ENCODE measurements around the gene NRN1. TPM values are rescaled to one million over a fixed set of nuclear protein-coding genes. Genes with fewer than 3 reads are reported as not detected.
"Not testable (repeated sequence)": the region's sequence is repeated elsewhere in the genome, so short reads cannot be mapped to it uniquely, and the experiment has no call there.

Gene NRN1
- polyA plus RNA-seq, 2 donors: 2.5 to 3.3 TPM

DNA sequence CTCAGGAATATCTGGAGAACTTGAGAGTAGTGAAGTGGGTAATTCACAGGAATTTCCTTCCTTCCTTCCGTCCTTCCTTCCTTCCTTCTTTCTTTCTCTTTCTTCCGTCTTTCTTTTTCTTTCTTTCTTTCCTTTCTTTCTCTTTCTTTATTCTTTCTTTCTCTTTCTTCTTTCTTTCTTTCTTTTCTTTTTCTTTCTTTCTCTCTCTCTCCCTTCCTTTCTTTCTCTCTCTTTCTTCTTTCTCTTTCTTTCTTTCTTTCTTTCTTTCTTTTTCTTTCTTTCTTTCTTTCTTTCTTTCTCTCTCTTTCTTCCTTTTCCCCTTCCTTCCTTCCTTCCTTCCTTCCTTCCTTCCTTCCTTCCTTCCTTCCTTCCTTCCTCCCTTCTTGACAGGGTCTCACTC lies 16.1 kb upstream of the NRN1 start:
- H3K4me3 ChIP-seq (ENCODE audit: low read depth in 1 of 2, low read length in 2 of 2); H3K9me3 ChIP-seq (ENCODE audit: control insufficient read depth in 2 of 2, insufficient read depth in 1 of 2, low read depth in 1 of 2, low read length in 1 of 2); H3K36me3 ChIP-seq (ENCODE audit: control insufficient read depth in 2 of 2, insufficient read depth in 2 of 2, low read length in 1 of 2); H3K4me1 ChIP-seq (ENCODE audit: control insufficient read depth in 2 of 2, insufficient read depth in 2 of 2, low read length in 1 of 2); H3K27ac ChIP-seq (ENCODE audit: low read depth in 2 of 2, low read length in 1 of 2); H3K27me3 ChIP-seq (ENCODE audit: control insufficient read depth in 1 of 2, insufficient read depth in 2 of 2, low read length in 2 of 2): not testable (repeated sequence)
- WGBS, 2 donors: 71 to 86% methylated on average over 2 of the region's 2 CpGs

DNA sequence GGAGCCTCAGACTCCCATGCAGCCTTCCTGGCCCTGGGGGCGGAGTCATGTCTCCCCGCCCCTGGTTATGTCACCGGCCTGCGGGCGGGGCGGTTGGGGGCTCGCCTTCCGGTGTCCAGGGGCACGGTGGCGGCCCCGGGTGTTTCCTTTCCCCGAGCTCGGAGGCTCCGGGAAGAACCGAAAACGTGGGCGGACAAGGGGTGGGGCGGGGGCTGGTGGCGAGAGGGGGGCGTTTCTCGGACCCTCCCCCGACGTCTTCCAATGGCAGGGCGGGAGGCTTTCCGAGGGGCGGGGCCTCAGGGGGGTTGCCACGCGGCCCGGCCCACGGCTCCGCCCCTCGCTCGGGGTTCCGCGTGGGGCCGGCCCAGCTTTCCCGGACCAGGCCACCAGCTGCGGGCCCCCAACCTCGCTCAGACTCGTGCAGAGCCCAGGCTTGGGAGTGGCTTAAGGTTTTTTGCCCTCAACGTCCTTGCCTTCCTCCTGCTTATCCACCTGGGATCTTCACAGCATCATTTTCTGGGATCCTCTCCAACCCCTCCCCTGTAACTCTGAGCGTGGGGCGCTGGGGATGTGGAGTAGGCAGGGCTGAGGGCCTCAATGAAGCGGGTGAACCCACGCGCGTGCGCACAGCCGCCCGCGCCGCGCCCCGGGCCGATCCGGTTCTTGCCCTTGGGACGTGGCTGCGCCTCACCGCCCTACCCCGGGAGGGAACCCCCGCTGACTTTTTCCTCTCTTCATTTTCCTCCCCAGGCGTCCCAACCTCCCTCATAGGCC lies 2.1 kb upstream of the NRN1 start:
- H3K27ac ChIP-seq (ENCODE audit: low read depth in 2 of 2, low read length in 1 of 2): no peak overlapping the region
- H3K4me3 ChIP-seq (ENCODE audit: low read depth in 1 of 2, low read length in 2 of 2): peak overlapping the region; percentile 30 to 35
- H3K4me1 ChIP-seq (ENCODE audit: control insufficient read depth in 2 of 2, insufficient read depth in 2 of 2, low read length in 1 of 2): peaks cover 11 to 12% of the 10 kb centered on the region in 2 donors
- H3K27me3 ChIP-seq (ENCODE audit: control insufficient read depth in 1 of 2, insufficient read depth in 2 of 2, low read length in 2 of 2): peaks cover 5 to 34% of the 10 kb centered on the region in 2 donors
- peaks cover 0 to 6% of the 10 kb centered on the region in 2 donors for H3K9me3 ChIP-seq (ENCODE audit: control insufficient read depth in 2 of 2, insufficient read depth in 1 of 2, low read depth in 1 of 2, low read length in 1 of 2)
- 2 to 3% methylated on average over 48 to 62 of the region's 62 CpGs for WGBS, 2 donors
- no peaks in the 10 kb centered on the region for H3K36me3 ChIP-seq (ENCODE audit: control insufficient read depth in 2 of 2, insufficient read depth in 2 of 2, low read length in 1 of 2)

DNA sequence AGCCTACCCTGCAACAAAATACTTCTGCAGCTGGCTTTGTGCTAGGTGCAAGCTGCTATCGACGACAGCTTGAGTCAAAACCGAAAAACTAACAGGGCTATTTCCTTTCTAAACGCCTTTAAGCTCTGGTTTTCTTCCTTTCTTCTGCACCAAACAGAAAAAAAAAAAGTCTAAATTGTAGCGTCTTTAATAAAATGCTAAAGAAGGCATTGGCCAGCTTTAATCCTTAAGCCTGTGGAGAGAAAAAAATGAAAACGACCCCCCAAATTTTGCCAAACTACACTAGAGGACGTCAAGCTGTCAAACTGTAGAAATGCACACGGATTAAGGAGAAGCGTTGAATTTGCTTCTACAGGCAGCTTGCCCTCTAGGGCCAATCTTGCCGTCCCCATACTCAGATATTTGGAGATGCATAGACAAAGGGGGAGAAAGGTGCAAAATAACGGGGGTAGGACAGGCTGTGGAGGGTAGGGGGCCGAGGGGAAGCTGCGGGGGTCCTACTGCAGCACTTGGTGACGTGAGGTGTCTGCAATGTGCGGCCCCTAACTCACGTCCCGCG lies 1.4 kb upstream of the NRN1 start:
- H3K9me3 ChIP-seq (ENCODE audit: control insufficient read depth in 2 of 2, insufficient read depth in 1 of 2, low read depth in 1 of 2, low read length in 1 of 2): peaks cover 0 to 6% of the 10 kb centered on the region in 2 donors
- H3K27me3 ChIP-seq (ENCODE audit: control insufficient read depth in 1 of 2, insufficient read depth in 2 of 2, low read length in 2 of 2): peaks cover 5 to 41% of the 10 kb centered on the region in 2 donors
- no peak overlapping the region for H3K27ac ChIP-seq (ENCODE audit: low read depth in 2 of 2, low read length in 1 of 2)
- H3K36me3 ChIP-seq (ENCODE audit: control insufficient read depth in 2 of 2, insufficient read depth in 2 of 2, low read length in 1 of 2): no peaks in the 10 kb centered on the region
- peak overlapping the region; percentile 30 to 35 for H3K4me3 ChIP-seq (ENCODE audit: low read depth in 1 of 2, low read length in 2 of 2)
- 4 to 5% methylated on average over 18 of the region's 18 CpGs for WGBS, 2 donors
- H3K4me1 ChIP-seq (ENCODE audit: control insufficient read depth in 2 of 2, insufficient read depth in 2 of 2, low read length in 1 of 2): peaks cover 11 to 15% of the 10 kb centered on the region in 2 donors

DNA sequence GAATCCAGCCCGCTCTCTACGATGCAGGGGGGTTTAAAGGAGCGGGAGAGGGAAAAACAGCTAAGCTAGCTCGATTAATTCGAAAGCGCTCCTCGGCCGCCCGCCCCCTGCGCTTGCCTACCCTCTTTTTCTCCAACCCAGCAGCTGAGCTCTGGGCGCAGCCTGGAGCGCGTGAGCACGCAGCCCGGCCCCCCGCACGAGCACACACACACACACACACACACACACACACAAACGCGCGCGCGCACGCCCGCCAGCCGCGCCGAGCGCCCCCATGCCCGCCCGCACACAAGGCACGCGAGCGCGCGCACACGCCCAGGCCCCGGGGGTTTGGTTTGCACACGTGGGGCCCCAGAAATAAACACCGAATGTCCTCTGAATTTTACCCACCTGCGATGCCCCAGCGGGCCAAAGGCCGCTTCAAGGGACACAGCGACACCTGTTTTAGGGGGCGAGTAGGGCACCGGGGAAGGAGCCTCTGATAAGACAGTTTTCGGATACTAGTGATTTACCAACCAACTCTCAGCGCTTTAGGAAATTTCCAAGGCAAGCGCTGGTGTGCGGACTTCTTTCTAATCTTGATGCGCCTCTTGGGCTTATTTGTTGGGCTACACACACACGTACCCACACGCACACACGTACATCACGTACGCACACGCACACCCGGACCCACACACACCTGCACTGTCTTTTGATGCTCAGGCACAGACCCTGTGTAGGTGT lies 802 bp upstream of the NRN1 start:
- Histone ChIP-seq H3K4me1 (ENCODE audit: control insufficient read depth in 2 of 2, insufficient read depth in 2 of 2, low read length in 1 of 2) (peaks cover 11 to 21% of the 10 kb centered on the region in 2 donors), H3K9me3 (ENCODE audit: control insufficient read depth in 2 of 2, insufficient read depth in 1 of 2, low read depth in 1 of 2, low read length in 1 of 2) (peaks cover 0 to 11% of the 10 kb centered on the region in 2 donors), H3K36me3 (ENCODE audit: control insufficient read depth in 2 of 2, insufficient read depth in 2 of 2, low read length in 1 of 2) (no peaks in the 10 kb centered on the region), H3K4me3 (ENCODE audit: low read depth in 1 of 2, low read length in 2 of 2) (peak overlapping the region; percentile 27 to 30), H3K27ac (ENCODE audit: low read depth in 2 of 2, low read length in 1 of 2) (no peak overlapping the region), H3K27me3 (ENCODE audit: control insufficient read depth in 1 of 2, insufficient read depth in 2 of 2, low read length in 2 of 2) (peaks cover 5 to 45% of the 10 kb centered on the region in 2 donors)
- 4 to 5% methylated on average over 54 to 57 of the region's 57 CpGs for WGBS, 2 donors

DNA sequence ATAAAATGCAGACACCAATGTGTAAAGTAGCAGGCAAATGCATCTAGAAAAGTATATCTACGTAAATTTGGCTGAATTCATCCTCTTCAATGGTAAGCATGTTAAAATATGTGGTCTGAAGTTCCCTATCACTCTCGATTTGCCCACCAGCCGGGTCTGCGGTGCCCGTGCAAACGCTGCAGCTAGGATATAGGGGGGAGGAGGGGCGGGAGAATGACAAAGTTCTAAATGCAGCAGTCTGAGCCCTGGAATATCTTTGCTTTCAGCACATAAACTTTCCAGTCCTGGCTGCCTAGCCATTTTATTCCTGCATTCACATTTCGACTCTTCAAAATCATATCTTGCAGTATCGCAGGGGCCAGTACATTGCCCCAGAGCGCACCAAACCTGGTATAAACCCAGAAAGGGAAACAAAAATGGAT lies 708 bp downstream of the NRN1 start:
- Histone ChIP-seq H3K4me3 (ENCODE audit: low read depth in 1 of 2, low read length in 2 of 2) (peak overlapping the region in 1 of 2 donors; percentile 27), H3K9me3 (ENCODE audit: control insufficient read depth in 2 of 2, insufficient read depth in 1 of 2, low read depth in 1 of 2, low read length in 1 of 2) (peaks cover 0 to 17% of the 10 kb centered on the region in 2 donors), H3K27me3 (ENCODE audit: control insufficient read depth in 1 of 2, insufficient read depth in 2 of 2, low read length in 2 of 2) (peaks cover 5 to 48% of the 10 kb centered on the region in 2 donors), H3K27ac (ENCODE audit: low read depth in 2 of 2, low read length in 1 of 2) (no peak overlapping the region), H3K36me3 (ENCODE audit: control insufficient read depth in 2 of 2, insufficient read depth in 2 of 2, low read length in 1 of 2) (no peaks in the 10 kb centered on the region), H3K4me1 (ENCODE audit: control insufficient read depth in 2 of 2, insufficient read depth in 2 of 2, low read length in 1 of 2) (peaks cover 11 to 26% of the 10 kb centered on the region in 2 donors)
- 8 to 10% methylated on average over 10 of the region's 10 CpGs for WGBS, 2 donors

DNA sequence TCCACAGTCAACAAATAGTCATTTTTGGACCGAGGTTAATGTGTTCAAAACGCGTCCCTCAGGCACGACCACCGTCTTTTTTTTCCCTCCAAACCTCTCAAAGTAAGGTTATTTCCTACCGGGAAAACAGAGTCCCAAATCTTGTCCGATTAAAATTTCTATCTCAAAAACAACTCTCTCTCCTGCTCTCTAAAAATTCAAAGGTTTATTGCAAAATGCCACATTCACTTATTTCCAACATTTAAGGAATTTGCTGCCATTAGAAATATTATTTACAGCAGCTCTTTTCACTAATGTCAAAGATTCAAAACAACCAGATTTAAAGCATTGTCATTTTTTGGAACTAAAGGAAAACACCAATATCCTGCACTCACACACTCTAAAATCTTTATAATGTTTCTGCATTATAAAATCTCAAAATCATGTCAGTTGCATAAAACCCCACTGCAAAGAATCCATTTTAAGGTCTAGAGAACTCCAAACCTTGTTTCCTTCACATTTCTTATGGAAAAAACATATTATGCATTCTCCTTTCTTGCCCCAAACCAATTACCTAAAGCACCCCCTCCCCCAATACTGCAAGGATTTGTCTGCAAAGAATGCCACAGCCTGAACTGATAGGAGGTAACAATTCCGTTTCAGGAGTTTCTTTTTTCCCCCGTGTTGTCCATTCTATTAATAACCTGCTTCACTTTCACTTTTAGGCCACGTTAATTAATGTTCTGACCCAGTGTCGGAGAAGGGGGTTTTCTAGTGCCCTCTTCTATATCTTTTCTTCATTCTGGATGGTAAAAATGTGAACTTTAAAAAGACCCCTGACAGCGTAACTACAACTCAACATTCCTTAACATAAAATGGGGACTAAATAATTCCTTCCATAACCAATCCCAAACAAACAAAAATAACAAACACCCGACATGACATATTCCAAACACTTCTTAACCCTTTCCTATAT lies 1.4 kb downstream of the NRN1 start:
- Histone ChIP-seq H3K4me3 (ENCODE audit: low read depth in 1 of 2, low read length in 2 of 2) (no peak overlapping the region), H3K27me3 (ENCODE audit: control insufficient read depth in 1 of 2, insufficient read depth in 2 of 2, low read length in 2 of 2) (peaks cover 6 to 52% of the 10 kb centered on the region in 2 donors)
- 7 to 10% methylated on average over 13 of the region's 13 CpGs for WGBS, 2 donors

DNA sequence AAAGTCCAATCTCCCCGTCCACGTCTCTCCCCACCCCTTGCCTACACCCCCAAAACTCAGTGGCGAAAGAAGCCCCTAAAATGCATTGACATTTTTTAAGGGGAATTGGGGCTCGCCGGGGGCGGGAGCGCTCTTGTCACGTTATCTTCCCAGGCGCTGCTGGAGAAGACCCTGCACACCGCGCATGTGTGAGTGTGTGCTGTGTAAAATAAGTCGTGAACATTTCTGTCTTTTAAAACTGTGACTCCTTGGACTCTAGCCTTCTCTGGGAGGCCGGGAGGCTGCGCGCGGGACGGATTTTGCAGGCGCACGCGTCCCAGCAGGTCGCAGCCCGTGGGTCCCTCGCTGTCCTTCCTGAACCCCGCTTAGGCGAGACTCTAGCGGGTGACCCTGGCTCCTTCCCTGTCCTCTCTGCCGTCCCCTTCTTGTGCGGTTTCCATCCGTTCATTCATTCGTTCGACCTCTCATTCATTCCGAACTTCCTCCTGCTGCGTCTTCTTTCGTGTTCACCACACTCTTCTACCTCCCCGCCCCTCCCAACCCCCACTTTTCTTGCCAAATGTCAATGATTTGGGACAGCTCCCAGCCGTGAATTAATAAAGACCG lies 2.2 kb downstream of the NRN1 start:
- Histone ChIP-seq H3K27me3 (ENCODE audit: control insufficient read depth in 1 of 2, insufficient read depth in 2 of 2, low read length in 2 of 2) (peaks cover 8 to 58% of the 10 kb centered on the region in 2 donors), H3K4me1 (ENCODE audit: control insufficient read depth in 2 of 2, insufficient read depth in 2 of 2, low read length in 1 of 2) (peaks cover 14 to 26% of the 10 kb centered on the region in 2 donors), H3K4me3 (ENCODE audit: low read depth in 1 of 2, low read length in 2 of 2) (peak overlapping the region in 1 of 2 donors; percentile 31), H3K9me3 (ENCODE audit: control insufficient read depth in 2 of 2, insufficient read depth in 1 of 2, low read depth in 1 of 2, low read length in 1 of 2) (peaks cover 0 to 26% of the 10 kb centered on the region in 2 donors), H3K36me3 (ENCODE audit: control insufficient read depth in 2 of 2, insufficient read depth in 2 of 2, low read length in 1 of 2) (no peaks in the 10 kb centered on the region), H3K27ac (ENCODE audit: low read depth in 2 of 2, low read length in 1 of 2) (no peak overlapping the region)
- 15 to 17% methylated on average over 37 of the region's 37 CpGs for WGBS, 2 donors

More for the DNA sequence above, 1.4 kb downstream of the NRN1 start:
- Histone ChIP-seq H3K9me3 (ENCODE audit: control insufficient read depth in 2 of 2, insufficient read depth in 1 of 2, low read depth in 1 of 2, low read length in 1 of 2) (peaks cover 0 to 19% of the 10 kb centered on the region in 2 donors), H3K27ac (ENCODE audit: low read depth in 2 of 2, low read length in 1 of 2) (no peak overlapping the region), H3K36me3 (ENCODE audit: control insufficient read depth in 2 of 2, insufficient read depth in 2 of 2, low read length in 1 of 2) (no peaks in the 10 kb centered on the region), H3K4me1 (ENCODE audit: control insufficient read depth in 2 of 2, insufficient read depth in 2 of 2, low read length in 1 of 2) (peaks cover 11 to 26% of the 10 kb centered on the region in 2 donors)

DNA sequence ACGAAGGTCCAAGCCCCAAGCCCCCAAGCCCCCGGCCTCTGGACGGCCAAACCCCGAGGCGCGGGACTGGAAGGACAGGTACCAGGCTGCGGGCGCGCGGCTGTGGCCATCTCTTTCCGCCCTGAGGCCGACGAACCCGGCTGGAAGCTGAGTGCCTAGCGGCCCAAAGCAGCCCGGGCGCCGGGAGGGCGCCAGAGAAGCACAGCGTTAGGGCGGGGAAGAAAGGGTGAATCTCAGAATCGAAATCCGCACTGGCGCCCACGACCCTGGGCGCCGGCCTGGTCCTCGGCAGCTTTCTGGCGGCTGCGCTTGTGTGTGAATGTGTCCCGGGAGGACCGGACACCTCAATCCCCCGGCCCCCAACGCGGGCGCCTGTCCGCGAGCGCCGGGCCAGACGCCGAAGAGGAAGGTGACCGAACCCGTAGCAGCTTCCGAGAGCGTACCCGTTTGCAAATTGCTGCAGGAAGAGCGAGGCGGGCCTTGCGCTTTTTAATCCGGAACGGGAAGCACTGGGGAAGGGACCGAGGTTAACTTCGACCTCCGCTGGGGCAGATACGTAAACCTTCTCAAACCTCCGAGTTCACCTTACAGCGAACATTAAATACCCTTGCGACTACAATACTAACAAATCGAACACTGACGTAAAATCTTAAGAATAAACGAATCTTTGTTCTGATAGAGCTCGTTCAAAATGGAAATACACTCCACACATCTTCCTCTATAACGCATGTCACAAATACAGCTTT lies 2.9 kb downstream of the NRN1 start:
- no peak overlapping the region for H3K27ac ChIP-seq (ENCODE audit: low read depth in 2 of 2, low read length in 1 of 2)
- peaks cover 8 to 57% of the 10 kb centered on the region in 2 donors for H3K27me3 ChIP-seq (ENCODE audit: control insufficient read depth in 1 of 2, insufficient read depth in 2 of 2, low read length in 2 of 2)
- peaks cover 0 to 26% of the 10 kb centered on the region in 2 donors for H3K9me3 ChIP-seq (ENCODE audit: control insufficient read depth in 2 of 2, insufficient read depth in 1 of 2, low read depth in 1 of 2, low read length in 1 of 2)
- H3K4me1 ChIP-seq (ENCODE audit: control insufficient read depth in 2 of 2, insufficient read depth in 2 of 2, low read length in 1 of 2): peaks cover 14 to 26% of the 10 kb centered on the region in 2 donors
- H3K4me3 ChIP-seq (ENCODE audit: low read depth in 1 of 2, low read length in 2 of 2): peak overlapping the region; percentile 31 to 33
- 4 to 6% methylated on average over 59 to 64 of the region's 64 CpGs for WGBS, 2 donors
- no peaks in the 10 kb centered on the region for H3K36me3 ChIP-seq (ENCODE audit: control insufficient read depth in 2 of 2, insufficient read depth in 2 of 2, low read length in 1 of 2)
